GM21381 (cell line): Measurements from ENCODE around the gene IPO11.

Source experiments
- ATAC-seq: cut with Tn5 transposase; IDR thresholded peaks from one replicate; pipeline ENCODE4 v1.9.1; 2021; ENCODE audit warnings: mild to moderate bottlenecking, moderate library complexity; ENCODE audit not compliant: unreplicated experiment

Gene IPO11

GRCh38 chr5:62412549-62413329 is at the start of gene IPO11:
IPO11 (plus strand) TSS chr5:62412763; CDS start chr5:62437280, 24,517 bp downstream.
- peak; percentile 96 for ATAC-seq

- ATAC-seq = no peak
These were observed 43.5 kb upstream of the IPO11 start for GRCh38 chr5:62369039-62369438.

GRCh38 chr5:62371409-62371808 is 41.2 kb upstream of the IPO11 start:
- ATAC-seq = no peak

- ATAC-seq = no peak
These were observed 40.0 kb upstream of the IPO11 start for GRCh38 chr5:62372600-62372999.

- ATAC-seq = no peak
These were observed 39.2 kb upstream of the IPO11 start for GRCh38 chr5:62373382-62373781.

GRCh38 chr5:62374090-62374489 is 38.5 kb upstream of the IPO11 start:
- no peak for ATAC-seq

- ATAC-seq = no peak
These were observed 36.9 kb upstream of the IPO11 start for GRCh38 chr5:62375627-62376026.

GRCh38 chr5:62376064-62376463 is 36.5 kb upstream of the IPO11 start:
- ATAC-seq = no peak

GRCh38 chr5:62385131-62385530 is 27.4 kb upstream of the IPO11 start:
- no peak for ATAC-seq

- ATAC-seq = no peak
These were observed 26.7 kb upstream of the IPO11 start for GRCh38 chr5:62385816-62386400.

- no peak for ATAC-seq
These were observed 25.7 kb upstream of the IPO11 start for GRCh38 chr5:62386824-62387223.

- ATAC-seq = no peak
These were observed 17.2 kb upstream of the IPO11 start for GRCh38 chr5:62395210-62395950.

GRCh38 chr5:62403411-62404250 is 8.9 kb upstream of the IPO11 start, which contains the start of gene DIMT1:
DIMT1 (minus strand) TSS chr5:62403905; CDS start chr5:62403772, 133 bp downstream.
- peak; percentile 95 for ATAC-seq

GRCh38 chr5:62413711-62414110 is 1.1 kb downstream of the IPO11 start:
- no peak for ATAC-seq

GRCh38 chr5:62418462-62419076 is 6.0 kb downstream of the IPO11 start:
- ATAC-seq = no peak

GRCh38 chr5:62419609-62420008 is 7.0 kb downstream of the IPO11 start:
- no peak for ATAC-seq

- ATAC-seq = no peak
These were observed 8.9 kb downstream of the IPO11 start for GRCh38 chr5:62421414-62421813.

GRCh38 chr5:62424763-62425162 is 12.2 kb downstream of the IPO11 start:
- no peak for ATAC-seq

GRCh38 chr5:62431735-62432620 is 19.4 kb downstream of the IPO11 start:
- no peak for ATAC-seq
